T-helper 1 cell treated with Interleukin-12 subunit alpha and Interleukin-12 subunit beta and Interleukin-4 antibody, amounts not matched to agents 30 μg/mL and 1 μg/mL, for 36 hours (primary cell): ENCODE results near the gene SIRT7.

ENCODE experiments used
- H3K27ac Mint-ChIP-seq: one replicate; pipeline ENCODE4 v1.8.0; 2021; ENCODE audit warnings: mild to moderate bottlenecking, mixed read lengths
- H3K27me3 Mint-ChIP-seq: one replicate; pipeline ENCODE4 v1.8.0; 2021; ENCODE audit warnings: low read depth, mixed read lengths
- H3K36me3 Mint-ChIP-seq: one replicate; pipeline ENCODE4 v1.8.0; 2021; ENCODE audit warnings: low read depth, mixed read lengths
- H3K4me1 Mint-ChIP-seq: one replicate; pipeline ENCODE4 v1.8.0; 2021; ENCODE audit warnings: low read depth, mixed read lengths
- H3K4me3 Mint-ChIP-seq: one replicate; pipeline ENCODE4 v1.8.0; 2021; ENCODE audit warnings: mild to moderate bottlenecking, moderate library complexity, mixed read lengths
- H3K9me3 Mint-ChIP-seq: one replicate; pipeline ENCODE4 v1.8.0; 2021; ENCODE audit warnings: mixed read lengths

Gene SIRT7

GRCh38 chr17:81910840-81911276 lies 7.1 kb downstream of the SIRT7 start:
- Mint-ChIP-seq H3K9me3 (no peaks in the 10 kb centered on the region), H3K27me3 (no peaks in the 10 kb centered on the region), H3K4me1 (peaks cover 14% of the 10 kb centered on the region), H3K36me3 (peaks cover 14% of the 10 kb centered on the region), H3K27ac (peak overlapping the region; percentile 55), H3K4me3 (peak overlapping the region; percentile 82)

- H3K4me1 Mint-ChIP-seq, result peaks cover 12% of the 10 kb centered on the region
- no peaks in the 10 kb centered on the region for H3K9me3 Mint-ChIP-seq
- peak overlapping the region; percentile 55 for H3K27ac Mint-ChIP-seq
- no peaks in the 10 kb centered on the region for H3K27me3 Mint-ChIP-seq
- peaks cover 13% of the 10 kb centered on the region for H3K36me3 Mint-ChIP-seq
- H3K4me3 Mint-ChIP-seq, result peak overlapping the region; percentile 82
Observed at GRCh38 chr17:81909966-81910839, 7.8 kb downstream of the SIRT7 start.

- H3K27ac Mint-ChIP-seq, result no peak overlapping the region
- H3K36me3 Mint-ChIP-seq, result peaks cover 10% of the 10 kb centered on the region
- H3K4me3 Mint-ChIP-seq, result peak overlapping the region; percentile 44
- H3K9me3 Mint-ChIP-seq, result no peaks in the 10 kb centered on the region
- H3K4me1 Mint-ChIP-seq, result peaks cover 12% of the 10 kb centered on the region
- H3K27me3 Mint-ChIP-seq, result no peaks in the 10 kb centered on the region
Observed at GRCh38 chr17:81909231-81909630, 8.7 kb downstream of the SIRT7 start.

- H3K36me3 Mint-ChIP-seq, result peaks cover 10% of the 10 kb centered on the region
- no peaks in the 10 kb centered on the region for H3K9me3 Mint-ChIP-seq
- peaks cover 12% of the 10 kb centered on the region for H3K4me1 Mint-ChIP-seq
- no peaks in the 10 kb centered on the region for H3K27me3 Mint-ChIP-seq
- peak overlapping the region; percentile 44 for H3K4me3 Mint-ChIP-seq
- no peak overlapping the region for H3K27ac Mint-ChIP-seq
Observed at GRCh38 chr17:81908793-81909192, 9.2 kb downstream of the SIRT7 start.

- H3K27ac Mint-ChIP-seq, result no peak overlapping the region
- H3K27me3 Mint-ChIP-seq, result no peaks in the 10 kb centered on the region
- no peaks in the 10 kb centered on the region for H3K9me3 Mint-ChIP-seq
- H3K4me3 Mint-ChIP-seq, result no peak overlapping the region
- peaks cover 5% of the 10 kb centered on the region for H3K36me3 Mint-ChIP-seq
- peaks cover 8% of the 10 kb centered on the region for H3K4me1 Mint-ChIP-seq
Observed at GRCh38 chr17:81907219-81908145, 10.5 kb downstream of the SIRT7 start.

GRCh38 chr17:81906476-81907218 lies 11.3 kb downstream of the SIRT7 start:
- H3K27me3 Mint-ChIP-seq, result no peaks in the 10 kb centered on the region
- H3K4me3 Mint-ChIP-seq, result no peak overlapping the region
- H3K4me1 Mint-ChIP-seq, result peaks cover 4% of the 10 kb centered on the region
- H3K36me3 Mint-ChIP-seq, result peaks cover 3% of the 10 kb centered on the region
- H3K27ac Mint-ChIP-seq, result no peak overlapping the region
- H3K9me3 Mint-ChIP-seq, result no peaks in the 10 kb centered on the region

GRCh38 chr17:81905993-81906392 lies 12.0 kb downstream of the SIRT7 start:
- H3K27ac Mint-ChIP-seq, result no peak overlapping the region
- no peaks in the 10 kb centered on the region for H3K9me3 Mint-ChIP-seq
- H3K4me1 Mint-ChIP-seq, result peaks cover 5% of the 10 kb centered on the region
- peaks cover 5% of the 10 kb centered on the region for H3K27me3 Mint-ChIP-seq
- H3K4me3 Mint-ChIP-seq, result no peak overlapping the region
- H3K36me3 Mint-ChIP-seq, result peaks cover 5% of the 10 kb centered on the region

GRCh38 chr17:81905424-81905875 lies 12.5 kb downstream of the SIRT7 start:
- Mint-ChIP-seq H3K4me1 (peaks cover 5% of the 10 kb centered on the region), H3K36me3 (peaks cover 5% of the 10 kb centered on the region), H3K4me3 (no peak overlapping the region), H3K27me3 (peaks cover 8% of the 10 kb centered on the region), H3K9me3 (no peaks in the 10 kb centered on the region), H3K27ac (no peak overlapping the region)

GRCh38 chr17:81904600-81905423 lies 13.2 kb downstream of the SIRT7 start:
- H3K27me3 Mint-ChIP-seq, result peaks cover 8% of the 10 kb centered on the region
- H3K27ac Mint-ChIP-seq, result no peak overlapping the region

GRCh38 chr17:81903896-81904599 lies 13.9 kb downstream of the SIRT7 start:
- peaks cover 2% of the 10 kb centered on the region for H3K4me1 Mint-ChIP-seq
- H3K9me3 Mint-ChIP-seq, result no peaks in the 10 kb centered on the region
- no peak overlapping the region for H3K4me3 Mint-ChIP-seq
- H3K27ac Mint-ChIP-seq, result no peak overlapping the region
- peaks cover 6% of the 10 kb centered on the region for H3K36me3 Mint-ChIP-seq
- H3K27me3 Mint-ChIP-seq, result peaks cover 8% of the 10 kb centered on the region

More at GRCh38 chr17:81904600-81905423, 13.2 kb downstream of the SIRT7 start:
- H3K9me3 Mint-ChIP-seq, result no peaks in the 10 kb centered on the region
- peaks cover 2% of the 10 kb centered on the region for H3K4me1 Mint-ChIP-seq
- peaks cover 5% of the 10 kb centered on the region for H3K36me3 Mint-ChIP-seq
- no peak overlapping the region for H3K4me3 Mint-ChIP-seq

- H3K4me3 Mint-ChIP-seq, result no peak overlapping the region
- H3K27ac Mint-ChIP-seq, result no peak overlapping the region
- H3K36me3 Mint-ChIP-seq, result peaks cover 6% of the 10 kb centered on the region
- peaks cover 8% of the 10 kb centered on the region for H3K27me3 Mint-ChIP-seq
- no peaks in the 10 kb centered on the region for H3K9me3 Mint-ChIP-seq
- H3K4me1 Mint-ChIP-seq, result peaks cover 2% of the 10 kb centered on the region
Observed at GRCh38 chr17:81903415-81903831, 14.6 kb downstream of the SIRT7 start.

GRCh38 chr17:81902653-81903414 lies 15.1 kb downstream of the SIRT7 start:
- H3K4me3 Mint-ChIP-seq, result no peak overlapping the region

More at GRCh38 chr17:81902653-81903414, 15.1 kb downstream of the SIRT7 start:
- H3K27ac Mint-ChIP-seq, result no peak overlapping the region
- H3K36me3 Mint-ChIP-seq, result peaks cover 6% of the 10 kb centered on the region
- no peaks in the 10 kb centered on the region for H3K9me3 Mint-ChIP-seq
- H3K4me1 Mint-ChIP-seq, result peaks cover 2% of the 10 kb centered on the region
- H3K27me3 Mint-ChIP-seq, result peaks cover 8% of the 10 kb centered on the region
